ENCODE measurements around the gene CLEC9A. TPM values are rescaled to one million over a fixed set of nuclear protein-coding genes. Genes with fewer than 3 reads are reported as not detected.

CLEC9A gene
- total and polyA plus RNA-seq, 4 experiments from 2014 or later: not detected

- no peak for DNase-seq
- Histone ChIP-seq H3K27me3 (ENCODE audit: insufficient read depth, low read length) (no peaks in the 10 kb centered on the region), H3K4me3 (ENCODE audit: low read length in 2 of 2) (no peak overlapping the region), H3K36me3 (ENCODE audit: insufficient read depth, low read length) (no peaks in the 10 kb centered on the region), H3K27ac (ENCODE audit: low read depth, low read length) (no peak overlapping the region), H3K9me3 (ENCODE audit: control insufficient read depth in 1 of 2, low read length in 2 of 2) (no peaks in the 10 kb centered on the region), H3K4me1 (ENCODE audit: insufficient read depth, low read length) (no peaks in the 10 kb centered on the region)
- no peak overlapping the region for H3K27ac Mint-ChIP-seq
- peaks cover 0 to 2% (median 0%) of the 10 kb centered on the region in 8 donors for H3K9me3 Mint-ChIP-seq
- intact Hi-C loops (cut with micrococcal nuclease): no loop called here
- ChIA-PET CTCF (ENCODE audit: partially characterized antibody) (no interaction called here), POLR2A (ENCODE audit: partially characterized antibody) (no interaction called here)
- peaks cover 7 to 25% of the 10 kb centered on the region in 2 donors for H3K27me3 Mint-ChIP-seq
- no peaks in the 10 kb centered on the region for H3K4me1 Mint-ChIP-seq
- no peak overlapping the region for H3K4me3 Mint-ChIP-seq
- no peaks in the 10 kb centered on the region for H3K36me3 Mint-ChIP-seq
These were observed 45.0 kb downstream of the CLEC9A start for GRCh38 chr12:10075451-10075850.

- Histone ChIP-seq H3K27ac (ENCODE audit: low read depth, low read length) (no peak overlapping the region), H3K4me3 (ENCODE audit: low read length in 2 of 2) (no peak overlapping the region), H3K4me1 (ENCODE audit: insufficient read depth, low read length) (no peaks in the 10 kb centered on the region), H3K36me3 (ENCODE audit: insufficient read depth, low read length) (no peaks in the 10 kb centered on the region), H3K27me3 (ENCODE audit: insufficient read depth, low read length) (no peaks in the 10 kb centered on the region), H3K9me3 (ENCODE audit: control insufficient read depth in 1 of 2, low read length in 2 of 2) (no peaks in the 10 kb centered on the region)
- intact Hi-C loops (cut with micrococcal nuclease): no loop called here
- peaks cover 10 to 22% of the 10 kb centered on the region in 2 donors for H3K27me3 Mint-ChIP-seq
- H3K9me3 Mint-ChIP-seq: peaks cover 3 to 35% (median 20%) of the 10 kb centered on the region in 8 donors
- no peak for DNase-seq
- H3K4me3 Mint-ChIP-seq: no peak overlapping the region
- H3K4me1 Mint-ChIP-seq: no peaks in the 10 kb centered on the region
- peaks cover 3 to 4% of the 10 kb centered on the region in 2 donors for H3K36me3 Mint-ChIP-seq
- H3K27ac Mint-ChIP-seq: no peak overlapping the region
- ChIA-PET CTCF (ENCODE audit: partially characterized antibody) (interaction anchor here (0.6 kb wide), 1 partner anchor 109 kb away, joined by 3 read pairs; no protein-coding TSS in a partner anchor), POLR2A (ENCODE audit: partially characterized antibody) (no interaction called here)
These were observed 51.8 kb downstream of the CLEC9A start for GRCh38 chr12:10082117-10082874.

GRCh38 chr12:10084733-10085132, 54.3 kb downstream of the CLEC9A start:
- intact Hi-C loops (cut with micrococcal nuclease): no loop called here
- Histone ChIP-seq H3K27me3 (ENCODE audit: insufficient read depth, low read length) (no peaks in the 10 kb centered on the region), H3K4me1 (ENCODE audit: insufficient read depth, low read length) (no peaks in the 10 kb centered on the region), H3K27ac (ENCODE audit: low read depth, low read length) (no peak overlapping the region), H3K36me3 (ENCODE audit: insufficient read depth, low read length) (no peaks in the 10 kb centered on the region), H3K4me3 (ENCODE audit: low read length in 2 of 2) (no peak overlapping the region), H3K9me3 (ENCODE audit: control insufficient read depth in 1 of 2, low read length in 2 of 2) (no peaks in the 10 kb centered on the region)
- POLR2A ChIA-PET (ENCODE audit: partially characterized antibody): no interaction called here
- no peak for DNase-seq
- CTCF ChIA-PET (ENCODE audit: partially characterized antibody): no interaction called here
- H3K4me3 Mint-ChIP-seq: no peak overlapping the region
- peaks cover 3 to 35% (median 20%) of the 10 kb centered on the region in 8 donors for H3K9me3 Mint-ChIP-seq
- H3K27me3 Mint-ChIP-seq: peaks cover 12 to 16% of the 10 kb centered on the region in 2 donors
- H3K36me3 Mint-ChIP-seq: peaks cover 3 to 4% of the 10 kb centered on the region in 2 donors
- peaks cover 0 to 1% (median under 1%) of the 10 kb centered on the region in 4 donors for H3K4me1 Mint-ChIP-seq
- peak overlapping the region in 1 of 7 donors; percentile 86 for H3K27ac Mint-ChIP-seq

- Mint-ChIP-seq H3K9me3 (peaks cover 3 to 32% (median 19%) of the 10 kb centered on the region in 8 donors), H3K36me3 (peaks cover 3 to 4% of the 10 kb centered on the region in 2 donors)
- DNase-seq: no peak
These were observed 55.9 kb downstream of the CLEC9A start for GRCh38 chr12:10086387-10086786.

GRCh38 chr12:10088031-10088430, 57.5 kb downstream of the CLEC9A start:
- H3K4me1 Mint-ChIP-seq: peaks cover 0 to 5% (median 4%) of the 10 kb centered on the region in 4 donors
- no peak overlapping the region for H3K27ac ChIP-seq (ENCODE audit: low read depth, low read length)
- ChIA-PET POLR2A (ENCODE audit: partially characterized antibody) (no interaction called here), CTCF (ENCODE audit: partially characterized antibody) (no interaction called here)
- intact Hi-C loops (cut with micrococcal nuclease): no loop called here
- H3K27me3 ChIP-seq (ENCODE audit: insufficient read depth, low read length): no peaks in the 10 kb centered on the region
- DNase-seq: no peak
- no peak overlapping the region for H3K27ac Mint-ChIP-seq
- H3K36me3 ChIP-seq (ENCODE audit: insufficient read depth, low read length): no peaks in the 10 kb centered on the region
- H3K4me3 ChIP-seq (ENCODE audit: low read length in 2 of 2): no peak overlapping the region
- H3K9me3 ChIP-seq (ENCODE audit: control insufficient read depth in 1 of 2, low read length in 2 of 2): no peaks in the 10 kb centered on the region
- peaks cover 3 to 18% (median 15%) of the 10 kb centered on the region in 8 donors for H3K9me3 Mint-ChIP-seq
- H3K4me3 Mint-ChIP-seq: no peak overlapping the region
- peaks cover 5 to 10% of the 10 kb centered on the region in 2 donors for H3K27me3 Mint-ChIP-seq
- no peaks in the 10 kb centered on the region for H3K4me1 ChIP-seq (ENCODE audit: insufficient read depth, low read length)
- peaks cover 3 to 4% of the 10 kb centered on the region in 2 donors for H3K36me3 Mint-ChIP-seq

More at GRCh38 chr12:10086387-10086786, 55.9 kb downstream of the CLEC9A start:
- Mint-ChIP-seq H3K4me1 (peaks cover 0 to 5% (median 4%) of the 10 kb centered on the region in 4 donors), H3K27ac (no peak overlapping the region), H3K4me3 (no peak overlapping the region), H3K27me3 (peaks cover 8 to 11% of the 10 kb centered on the region in 2 donors)
- CTCF ChIA-PET (ENCODE audit: partially characterized antibody): no interaction called here
- H3K4me3 ChIP-seq (ENCODE audit: low read length in 2 of 2): no peak overlapping the region
- no peaks in the 10 kb centered on the region for H3K4me1 ChIP-seq (ENCODE audit: insufficient read depth, low read length)
- H3K36me3 ChIP-seq (ENCODE audit: insufficient read depth, low read length): no peaks in the 10 kb centered on the region
- H3K9me3 ChIP-seq (ENCODE audit: control insufficient read depth in 1 of 2, low read length in 2 of 2): no peaks in the 10 kb centered on the region
- H3K27me3 ChIP-seq (ENCODE audit: insufficient read depth, low read length): no peaks in the 10 kb centered on the region
- no peak overlapping the region for H3K27ac ChIP-seq (ENCODE audit: low read depth, low read length)
- POLR2A ChIA-PET (ENCODE audit: partially characterized antibody): no interaction called here
- intact Hi-C loops (cut with micrococcal nuclease): no loop called here

GRCh38 chr12:10088955-10089900, 58.7 kb downstream of the CLEC9A start:
- Histone ChIP-seq H3K27me3 (ENCODE audit: insufficient read depth, low read length) (no peaks in the 10 kb centered on the region), H3K4me1 (ENCODE audit: insufficient read depth, low read length) (no peaks in the 10 kb centered on the region), H3K36me3 (ENCODE audit: insufficient read depth, low read length) (no peaks in the 10 kb centered on the region), H3K4me3 (ENCODE audit: low read length in 2 of 2) (no peak overlapping the region), H3K27ac (ENCODE audit: low read depth, low read length) (no peak overlapping the region), H3K9me3 (ENCODE audit: control insufficient read depth in 1 of 2, low read length in 2 of 2) (no peaks in the 10 kb centered on the region)
- peaks cover 0 to 5% (median 4%) of the 10 kb centered on the region in 4 donors for H3K4me1 Mint-ChIP-seq
- ChIA-PET POLR2A (ENCODE audit: partially characterized antibody) (no interaction called here), CTCF (ENCODE audit: partially characterized antibody) (no interaction called here)
- intact Hi-C loops (cut with micrococcal nuclease): no loop called here
- peaks cover 5 to 8% of the 10 kb centered on the region in 2 donors for H3K27me3 Mint-ChIP-seq
- peaks cover 3 to 8% (median 6%) of the 10 kb centered on the region in 8 donors for H3K9me3 Mint-ChIP-seq
- H3K36me3 Mint-ChIP-seq: peaks cover 2 to 3% of the 10 kb centered on the region in 2 donors
- no peak for DNase-seq
- H3K4me3 Mint-ChIP-seq: no peak overlapping the region
- no peak overlapping the region for H3K27ac Mint-ChIP-seq
